Islet precursor cell (in vitro differentiated cells): ENCODE measurements around the gene TENM4.
A peak's percentile ranks its signal among the peaks of the same experiment; 100 is the strongest.

Source experiments
- DNase-seq: peaks from one replicate; pipeline ENCODE4 v3.0.0-alpha.2; 2018

Gene TENM4

GRCh38 chr11:79417069-79417920 lies 23.5 kb downstream of the TENM4 start:
- no peak for DNase-seq

GRCh38 chr11:79415912-79416311 lies 24.9 kb downstream of the TENM4 start:
- DNase-seq = no peak

- no peak for DNase-seq
Observed at GRCh38 chr11:79415411-79415810, 25.4 kb downstream of the TENM4 start.

- DNase-seq = no peak
Observed at GRCh38 chr11:79414644-79415317, 26.0 kb downstream of the TENM4 start.

- no peak for DNase-seq
Observed at GRCh38 chr11:79414041-79414440, 26.8 kb downstream of the TENM4 start.

GRCh38 chr11:79413268-79413667 lies 27.6 kb downstream of the TENM4 start:
- peak; percentile 88 for DNase-seq

- no peak for DNase-seq
Observed at GRCh38 chr11:79412761-79413160, 28.1 kb downstream of the TENM4 start.

- no peak for DNase-seq
Observed at GRCh38 chr11:79409330-79409729, 31.5 kb downstream of the TENM4 start.

GRCh38 chr11:79406376-79406775 lies 34.5 kb downstream of the TENM4 start:
- DNase-seq = no peak

- no peak for DNase-seq
Observed at GRCh38 chr11:79404806-79405205, 36.0 kb downstream of the TENM4 start.

GRCh38 chr11:79404325-79404724 lies 36.5 kb downstream of the TENM4 start:
- no peak for DNase-seq

- DNase-seq = no peak
Observed at GRCh38 chr11:79403839-79404238, 37.0 kb downstream of the TENM4 start.

- no peak for DNase-seq
Observed at GRCh38 chr11:79402912-79403311, 37.9 kb downstream of the TENM4 start.

GRCh38 chr11:79400717-79401330 lies 40.0 kb downstream of the TENM4 start:
- peak; percentile 73 for DNase-seq

GRCh38 chr11:79400206-79400605 lies 40.6 kb downstream of the TENM4 start:
- peak; percentile 80 for DNase-seq

- DNase-seq = no peak
Observed at GRCh38 chr11:79397252-79397651, 43.6 kb downstream of the TENM4 start.

- DNase-seq = no peak
Observed at GRCh38 chr11:79396674-79397073, 44.2 kb downstream of the TENM4 start.

- DNase-seq = no peak
Observed at GRCh38 chr11:79396001-79396400, 44.8 kb downstream of the TENM4 start.

GRCh38 chr11:79393362-79394043 lies 47.3 kb downstream of the TENM4 start:
- peak; percentile 97 for DNase-seq

GRCh38 chr11:79392161-79392560 lies 48.7 kb downstream of the TENM4 start:
- DNase-seq = no peak

GRCh38 chr11:79390923-79391322 lies 49.9 kb downstream of the TENM4 start:
- DNase-seq = no peak

GRCh38 chr11:79390477-79390876 lies 50.4 kb downstream of the TENM4 start:
- DNase-seq = no peak

GRCh38 chr11:79388201-79388600 lies 52.6 kb downstream of the TENM4 start:
- DNase-seq = no peak
